Endothelial cell of umbilical vein (primary cell): ENCODE data around the gene PTPRO. TPM values are rescaled to one million over a fixed set of nuclear protein-coding genes. Genes with fewer than 3 reads are reported as not detected.

ENCODE experiments used
- BruUV-seq: library from RNA; stranded (reverse); fragments of 400-500 nt; replicated peaks from 2 replicates; lab custom pipeline; 2021; lab: Mats Ljungman, UMichigan
- CTCF ChIA-PET: fragments of 300-600, 350-600 bp; sonication (Branson Sonifier 250); formaldehyde crosslinking; loops from one replicate; lab custom pipeline; 2021; ENCODE audit warnings: antibody characterized with exemption, inconsistent platforms; lab: Charles Lee
- POLR2A ChIA-PET: fragments of 300-600, 350-600 bp; sonication (Branson Sonifier 250); formaldehyde crosslinking; loops from one replicate; lab custom pipeline; 2021; ENCODE audit warnings: antibody characterized with exemption, inconsistent platforms; lab: Charles Lee
- DNase-seq: peaks from one replicate; pipeline ENCODE4 v3.0.0-alpha.2; 2011; ENCODE audit warnings: low read depth, low spot score
- FAIRE-seq: peaks from 2 replicates; lab custom pipeline; 2011; peaks lifted over from hg19 to GRCh38; lab: Jason Lieb, UNC
- H2AFZ ChIP-seq: 2 replicates; pipeline ENCODE4 v1.6.0; 2012; ENCODE audit warnings: low read depth, low read length, control low read depth, inconsistent platforms
- H3K27ac ChIP-seq: 2 replicates; pipeline ENCODE4 v1.5.1; 2011; ENCODE audit warnings: low read depth, mild to moderate bottlenecking, control low read depth, low read length, moderate library complexity; ENCODE audit not compliant: insufficient read depth
- H3K27me3 ChIP-seq, 2 experiments: 2 replicates each; pipeline versions ENCODE4 v1.6.0 to v1.6.1; 2011; ENCODE audit warnings: low read length in 2 of 2, mixed read lengths in 1 of 2; ENCODE audit not compliant: control insufficient read depth in 2 of 2, insufficient read depth in 2 of 2
- H3K36me3 ChIP-seq, 2 experiments: 2 replicates in 1 of 2; 3 replicates in 1 of 2; pipeline ENCODE4 v1.5.1; 2011; ENCODE audit warnings: low read length in 2 of 2, mild to moderate bottlenecking in 1 of 2, moderate library complexity in 1 of 2; ENCODE audit not compliant: control insufficient read depth in 2 of 2, insufficient read depth in 2 of 2; ENCODE audit errors: extremely low read depth in 1 of 2
- H3K4me1 ChIP-seq: 3 replicates; pipeline ENCODE4 v1.5.1; 2011; ENCODE audit warnings: mild to moderate bottlenecking, low read length; ENCODE audit not compliant: control insufficient read depth, insufficient read depth; ENCODE audit errors: extremely low read depth
- H3K4me2 ChIP-seq: 2 replicates; pipeline ENCODE4 v1.6.1; 2011; ENCODE audit warnings: low read length, control low read depth, mixed read lengths; ENCODE audit not compliant: insufficient read depth
- H3K4me3 ChIP-seq, 3 experiments: fragments of 200-600 bp in 1 of 3; sonication (generic), shearing (Covaris generic) in 1 of 3; replicated peaks in 1 of 3; 2 replicates each; pipeline ENCODE4 v1.5.1; 2011 to 2016; ENCODE audit warnings: control low read depth in 3 of 3, low read length in 3 of 3, mild to moderate bottlenecking in 2 of 3, inconsistent platforms in 1 of 3, low read depth in 1 of 3, moderate library complexity in 1 of 3; ENCODE audit not compliant: insufficient read depth in 1 of 3
- H3K79me2 ChIP-seq: 2 replicates; pipeline ENCODE4 v1.6.0; 2012; ENCODE audit warnings: low read length, inconsistent platforms; ENCODE audit not compliant: control insufficient read depth, insufficient read depth
- H3K9ac ChIP-seq: replicated peaks from 2 replicates; pipeline ENCODE3; 2011; ENCODE audit warnings: low read length, control low read depth; ENCODE audit not compliant: insufficient read depth; ENCODE audit errors: extremely low read depth
- H3K9me1 ChIP-seq: replicated peaks from 3 replicates; pipeline ENCODE4 v1.6.0; 2011; ENCODE audit warnings: mild to moderate bottlenecking, low read length; ENCODE audit not compliant: control insufficient read depth, insufficient read depth; ENCODE audit errors: extremely low read depth
- H3K9me3 ChIP-seq: replicated peaks from 2 replicates; pipeline ENCODE4 v1.5.1; 2012; ENCODE audit warnings: low read length, inconsistent platforms; ENCODE audit not compliant: control insufficient read depth, insufficient read depth
- H4K20me1 ChIP-seq: replicated peaks from 2 replicates; pipeline ENCODE3; 2011; ENCODE audit warnings: mild to moderate bottlenecking, low read length; ENCODE audit not compliant: control insufficient read depth, insufficient read depth; ENCODE audit errors: extremely low read depth
- CTCF ChIP-seq, 2 donors: IDR thresholded peaks; 1 replicate in 1 of 2; 2 replicates in 1 of 2; pipeline ENCODE4 v1.5.1; 2011; ENCODE audit warnings: low read length in 2 of 2, mild to moderate bottlenecking in 2 of 2, moderate library complexity in 2 of 2, control low read depth in 1 of 2, inconsistent platforms in 1 of 2, low read depth in 1 of 2; ENCODE audit not compliant: insufficient read depth in 1 of 2; ENCODE audit errors: extremely low read depth in 1 of 2
- EZH2 ChIP-seq: IDR thresholded peaks from 2 replicates; pipeline ENCODE4 v1.6.1; 2012; ENCODE audit warnings: borderline replicate concordance, low read depth, mild to moderate bottlenecking, moderate library complexity, low read length, inconsistent platforms; ENCODE audit not compliant: severe bottlenecking
- FOS ChIP-seq: IDR thresholded peaks from 2 replicates; pipeline ENCODE4 v1.6.1; 2011; ENCODE audit warnings: mild to moderate bottlenecking, low read length, moderate library complexity, borderline replicate concordance; ENCODE audit not compliant: insufficient read depth
- GATA2 ChIP-seq: IDR thresholded peaks from 2 replicates; pipeline ENCODE4 v1.7.0; 2011; ENCODE audit warnings: low read depth, mild to moderate bottlenecking, moderate library complexity, mixed read lengths, low read length; ENCODE audit not compliant: insufficient read length, insufficient read depth
- JUN ChIP-seq: IDR thresholded peaks from 2 replicates; pipeline ENCODE4 v1.6.1; 2011; ENCODE audit warnings: borderline replicate concordance, low read depth; ENCODE audit not compliant: insufficient read length, insufficient read depth
- MAX ChIP-seq: IDR thresholded peaks from 2 replicates; pipeline ENCODE4 v1.6.1; 2011; ENCODE audit not compliant: insufficient read depth, insufficient read length
- MYC ChIP-seq: IDR thresholded peaks from one replicate; pipeline ENCODE4 v1.6.1; 2011; ENCODE audit warnings: mild to moderate bottlenecking, low read depth, low read length
- POLR2A ChIP-seq: IDR thresholded peaks from 2 replicates; pipeline ENCODE4 v1.6.1; 2012; ENCODE audit warnings: low read depth, mild to moderate bottlenecking, control low read depth, low read length
- POLR2AphosphoS5 ChIP-seq: IDR thresholded peaks from 2 replicates; pipeline ENCODE4 v1.6.1; 2012; ENCODE audit warnings: low read depth, mild to moderate bottlenecking, control low read depth, low read length, moderate library complexity; ENCODE audit not compliant: insufficient read depth
- dilution Hi-C: fragments of 300-500 bp; cut with MboI; formaldehyde crosslinking; loops from one replicate; pipeline ENCODE4 v1.15.0; 2019; ENCODE audit warnings: low sequenced_read_pairs; ENCODE audit not compliant: extremely low pct_ligation_motif_present
- intact Hi-C: fragments of 100-400 bp; cut with micrococcal nuclease; formaldehyde crosslinking; loops from one replicate; pipeline ENCODE4 v1.10.0; 2022
- polyA plus RNA-seq, 4 experiments: library from polyadenylated mRNA; depleted of rRNA in 3 of 4; stranded (reverse) in 3 of 4; unstranded in 1 of 4; fragments of >200 nt; gene quantifications; 2 replicates each; pipeline versions ENCODE4 v1.2.1 to v1.2.3, GENCODE V29; 2011 to 2012; ENCODE audit warnings: missing spikeins in 1 of 4
- total RNA-seq: library from RNA; stranded (reverse); gene quantifications from 2 replicates; pipeline ENCODE4 v1.2.3, GENCODE V29; 2021

The PTPRO gene
- total and polyA plus RNA-seq, 2 donors (not counting 3 experiments of a cell fraction or from before 2014, with no cell fraction given) = not detected

DNA sequence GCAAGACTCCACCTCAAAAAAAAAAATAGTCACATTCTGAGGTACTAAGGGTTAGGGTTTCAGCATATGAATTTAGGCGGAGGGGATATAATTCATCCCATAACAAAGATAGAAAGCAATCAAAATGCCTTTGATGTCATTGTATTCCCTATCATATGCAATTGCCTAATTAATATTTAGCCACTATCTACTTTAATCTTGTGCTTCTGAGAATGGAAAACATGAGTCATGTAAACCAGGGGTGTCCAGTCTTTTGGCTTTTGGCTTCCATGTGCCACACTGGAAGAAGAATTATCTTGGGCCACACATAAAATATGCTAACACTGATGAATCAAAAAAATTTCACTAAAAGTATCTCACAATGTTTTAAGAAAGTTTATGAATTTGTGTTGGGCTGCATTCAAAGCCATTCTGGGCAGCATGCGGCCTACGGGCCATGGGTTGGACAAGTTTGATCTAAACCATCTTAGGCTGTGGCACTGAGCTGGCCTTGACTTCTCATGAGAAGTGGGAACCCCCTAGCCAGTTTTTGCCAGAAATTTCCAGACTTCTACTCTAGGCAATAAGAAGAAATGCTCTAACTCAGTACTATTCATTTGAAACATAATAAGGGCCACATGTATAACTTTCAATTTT, 219.8 kb downstream of the PTPRO start:
- no peak for TF ChIP-seq FOS
- no peak for TF ChIP-seq GATA2
- TF ChIP-seq EZH2 = no peak
- no peak for TF ChIP-seq POLR2AphosphoS5
- no peak for TF ChIP-seq MAX
- no peak for TF ChIP-seq MYC
- no peak for TF ChIP-seq POLR2A
- no peak for TF ChIP-seq JUN
- no peak for TF ChIP-seq CTCF (IDR thresholded peaks at IDR 0.05; ENCODE audit: extremely low read depth in 1 of 2, insufficient read depth in 1 of 2, low read depth in 1 of 2, low read length in 2 of 2)
- Histone ChIP-seq H3K27me3 (no peaks in the 10 kb centered on the region), H3K27ac (no peak overlapping the region), H3K9me1 (no peaks in the 10 kb centered on the region), H3K4me3 (no peak overlapping the region), H3K9ac (no peak overlapping the region), H2AFZ (no peak overlapping the region), H3K4me2 (no peak overlapping the region), H4K20me1 (no peaks in the 10 kb centered on the region), H3K9me3 (no peaks in the 10 kb centered on the region), H3K36me3 (no peaks in the 10 kb centered on the region), H3K79me2 (no peaks in the 10 kb centered on the region), H3K4me1 (peaks cover 12% of the 10 kb centered on the region)
- no TSS peak for BruUV-seq
- ChIA-PET POLR2A (no interaction called here), CTCF (interaction anchor here (1.3 to 2.0 kb wide), 2 partner anchors 10 kb away, joined by 4 to 11 read pairs; no protein-coding TSS in a partner anchor)
- no peak for DNase-seq
- intact Hi-C loops = no loop called here
- dilution Hi-C loops = no loop called here
- FAIRE-seq = no peak
